ENCODE data around the gene PLK5.

DNA sequence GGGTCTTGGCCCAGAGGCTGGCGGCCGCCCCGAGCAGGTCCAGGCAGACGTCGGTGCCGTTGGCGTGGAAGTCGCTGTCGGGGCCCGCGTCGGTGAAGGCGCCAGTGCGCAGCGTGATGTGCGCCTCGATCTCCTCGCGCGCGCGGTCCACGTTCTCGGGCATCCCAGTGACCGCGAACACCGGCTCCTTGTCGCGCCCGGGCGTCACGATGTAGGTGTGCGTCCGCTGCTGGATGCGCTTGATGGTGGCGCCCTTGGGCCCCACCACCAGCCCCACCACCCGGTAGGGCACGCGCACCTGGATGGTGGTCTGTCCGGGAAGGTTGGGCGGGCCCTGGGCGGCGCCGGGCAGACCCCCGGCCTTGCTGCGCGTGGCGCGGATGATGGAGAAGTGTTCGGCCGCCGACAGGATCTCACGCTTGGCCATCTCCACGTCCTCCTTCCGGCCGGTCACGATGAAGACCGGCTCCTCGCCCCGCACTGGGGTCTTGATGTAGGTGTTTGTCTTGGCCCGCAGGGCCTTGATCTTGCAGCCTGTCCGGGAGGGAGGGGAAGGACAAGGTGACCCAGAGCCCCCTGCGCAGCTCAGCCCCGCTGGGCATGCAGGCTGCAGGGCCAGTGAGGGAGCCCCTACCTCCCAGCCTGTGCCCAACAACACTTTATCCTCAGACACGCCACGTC lies 32.7 kb downstream of the PLK5 start:
- TF ChIP-seq, protein P1, sequence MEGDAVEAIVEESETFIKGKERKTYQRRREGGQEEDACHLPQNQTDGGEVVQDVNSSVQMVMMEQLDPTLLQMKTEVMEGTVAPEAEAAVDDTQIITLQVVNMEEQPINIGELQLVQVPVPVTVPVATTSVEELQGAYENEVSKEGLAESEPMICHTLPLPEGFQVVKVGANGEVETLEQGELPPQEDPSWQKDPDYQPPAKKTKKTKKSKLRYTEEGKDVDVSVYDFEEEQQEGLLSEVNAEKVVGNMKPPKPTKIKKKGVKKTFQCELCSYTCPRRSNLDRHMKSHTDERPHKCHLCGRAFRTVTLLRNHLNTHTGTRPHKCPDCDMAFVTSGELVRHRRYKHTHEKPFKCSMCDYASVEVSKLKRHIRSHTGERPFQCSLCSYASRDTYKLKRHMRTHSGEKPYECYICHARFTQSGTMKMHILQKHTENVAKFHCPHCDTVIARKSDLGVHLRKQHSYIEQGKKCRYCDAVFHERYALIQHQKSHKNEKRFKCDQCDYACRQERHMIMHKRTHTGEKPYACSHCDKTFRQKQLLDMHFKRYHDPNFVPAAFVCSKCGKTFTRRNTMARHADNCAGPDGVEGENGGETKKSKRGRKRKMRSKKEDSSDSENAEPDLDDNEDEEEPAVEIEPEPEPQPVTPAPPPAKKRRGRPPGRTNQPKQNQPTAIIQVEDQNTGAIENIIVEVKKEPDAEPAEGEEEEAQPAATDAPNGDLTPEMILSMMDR (IDR thresholded peaks at IDR 0.05), result no peak
- no peak for TF ChIP-seq POLR2A (IDR thresholded peaks at IDR 0.05)
